Esophagus squamous epithelium (tissue), 4 donors: ENCODE data around the gene THSD7B.

Experiments used
- CTCF ChIP-seq, 6 experiments: fragments of 450-650 bp in 4 of 6; fragments of 200-600 bp in 2 of 6; sonication (generic) in 2 of 6; IDR thresholded peaks; one replicate each; pipeline ENCODE4 v1.5.1; 2016 to 2019; ENCODE audit warnings: antibody characterized with exemption in 6 of 6, mild to moderate bottlenecking in 4 of 6, moderate library complexity in 4 of 6
- POLR2A ChIP-seq, 4 donors: fragments of 450-650 bp; IDR thresholded peaks; one replicate each; pipeline ENCODE4 v1.6.1; 2017; ENCODE audit warnings: antibody characterized with exemption in 4 of 4, mild to moderate bottlenecking in 4 of 4, moderate library complexity in 3 of 4

GRCh38 chr2:137051778-137052398 is 286.5 kb downstream of the THSD7B start:
- no peak for TF ChIP-seq CTCF (IDR thresholded peaks at IDR 0.05)
- TF ChIP-seq POLR2A (IDR thresholded peaks at IDR 0.05), result no peak
